HepG2 (cell line): ENCODE results near the gene IPCEF1. TPM values are rescaled to one million over a fixed set of nuclear protein-coding genes. Genes with fewer than 3 reads are reported as not detected.
"Not testable (repeated sequence)": the region's sequence is repeated elsewhere in the genome, so short reads cannot be mapped to it uniquely, and the experiment has no call there.

Source experiments
- ATAC-seq: fragments of 200-7000 bp; cut with Tn5 transposase; 3 replicates; pipeline ENCODE4 v1.9.1; 2020; ENCODE audit warnings: mild to moderate bottlenecking, moderate library complexity
- BruUV-seq: library from RNA; stranded (reverse); fragments of 400-500 nt; replicated peaks from 2 replicates; lab custom pipeline; 2021; lab: Mats Ljungman, UMichigan
- CTCF ChIA-PET: fragments of 300-600 bp; formaldehyde crosslinking; extraction: SDS; loops from one replicate; lab custom pipeline; 2021; ENCODE audit warnings: low total read pairs, inconsistent platforms, low intra/inter-chr PET ratio; lab: Yijun Ruan, JAX
- POLR2A ChIA-PET: fragments of 350-600 bp; sonication (Branson Sonifier 250); formaldehyde crosslinking; loops from one replicate; lab custom pipeline; 2020; ENCODE audit warnings: antibody characterized with exemption, inconsistent platforms; lab: Yijun Ruan, JAX
- DNase-seq: peaks from one replicate; pipeline ENCODE4 v3.0.0-alpha.2; 2015; ENCODE audit warnings: low spot score
- FAIRE-seq: peaks from 3 replicates; lab custom pipeline; 2011; peaks lifted over from hg19 to GRCh38; lab: Jason Lieb, UNC
- H2AFZ ChIP-seq: one replicate; pipeline ENCODE4 v1.6.1; 2011; ENCODE audit warnings: low read length, inconsistent platforms
- H3K27ac ChIP-seq: fragments of 300-600 bp; 3 replicates; pipeline ENCODE4 v1.8.0; 2011; ENCODE audit warnings: mixed run types, mild to moderate bottlenecking, mixed read lengths, low read length, inconsistent platforms; ENCODE audit not compliant: insufficient read depth; ENCODE audit errors: extremely low read length
- H3K27me3 ChIP-seq, 2 experiments: fragments of 200-600 bp in 1 of 2; 2 replicates in 1 of 2; 3 replicates in 1 of 2; pipeline versions ENCODE4 v1.6.0 to v1.8.0; 2011; ENCODE audit warnings: low read length in 2 of 2, mild to moderate bottlenecking in 2 of 2, moderate library complexity in 2 of 2, inconsistent platforms in 1 of 2; ENCODE audit not compliant: insufficient read depth in 2 of 2, control insufficient read depth in 1 of 2
- H3K36me3 ChIP-seq, 2 experiments: fragments of 200-600 bp in 1 of 2; replicated peaks in 1 of 2; 2 replicates in 1 of 2; 3 replicates in 1 of 2; pipeline versions ENCODE4 v1.5.1 to v1.8.0; 2011; ENCODE audit warnings: low read length in 2 of 2, inconsistent platforms in 1 of 2; ENCODE audit not compliant: insufficient read depth in 2 of 2, control insufficient read depth in 1 of 2
- H3K4me1 ChIP-seq: 2 replicates; pipeline ENCODE4 v1.5.1; 2012; ENCODE audit warnings: low read length, inconsistent platforms; ENCODE audit not compliant: insufficient read depth
- H3K4me2 ChIP-seq: 2 replicates; pipeline ENCODE4 v1.6.0; 2011; ENCODE audit warnings: low read depth, low read length, inconsistent platforms
- H3K4me3 ChIP-seq, 3 experiments: fragments of 200-600 bp in 1 of 3; sonication (generic), shearing (Covaris generic) in 1 of 3; replicated peaks in 1 of 3; 2 replicates each; pipeline ENCODE4 v1.5.1; 2011 to 2016; ENCODE audit warnings: low read length in 3 of 3, inconsistent platforms in 2 of 3, low read depth in 2 of 3, mild to moderate bottlenecking in 2 of 3, control low read depth in 1 of 3, mixed read lengths in 1 of 3; ENCODE audit not compliant: insufficient read depth in 1 of 3
- H3K79me2 ChIP-seq: one replicate; pipeline ENCODE4 v1.6.1; 2011; ENCODE audit warnings: low read length, inconsistent platforms; ENCODE audit not compliant: insufficient read depth
- H3K9ac ChIP-seq: 2 replicates; pipeline ENCODE4 v1.6.0; 2011; ENCODE audit warnings: mild to moderate bottlenecking, low read depth, low read length, inconsistent platforms; ENCODE audit not compliant: insufficient read depth
- H3K9me3 ChIP-seq: 2 replicates; pipeline ENCODE4 v1.5.1; 2012; ENCODE audit warnings: mild to moderate bottlenecking, low read length
- H4K20me1 ChIP-seq: 2 replicates; pipeline ENCODE4 v1.6.0; 2011; ENCODE audit warnings: inconsistent platforms, mild to moderate bottlenecking, low read length, moderate library complexity; ENCODE audit not compliant: insufficient read depth
- CC2D1A ChIP-seq: sonication (generic); formaldehyde crosslinking; IDR thresholded peaks from 2 replicates; pipeline ENCODE4 v1.8.1; 2023; ENCODE audit warnings: mild to moderate bottlenecking, missing genetic modification reagents
- RORA ChIP-seq: sonication (generic); formaldehyde crosslinking; IDR thresholded peaks from 2 replicates; pipeline ENCODE4 v1.5.0; 2020; ENCODE audit warnings: mild to moderate bottlenecking, missing genetic modification reagents, moderate library complexity
- SIX4 ChIP-seq: sonication (generic); formaldehyde crosslinking; IDR thresholded peaks from 2 replicates; pipeline ENCODE4 v1.4.0; 2020; ENCODE audit warnings: missing genetic modification reagents
- TARDBP ChIP-seq: sonication (generic); formaldehyde crosslinking; IDR thresholded peaks from 2 replicates; pipeline ENCODE4 v1.8.0; 2022; ENCODE audit warnings: mild to moderate bottlenecking, missing genetic modification reagents
- YEATS4 ChIP-seq: sonication (generic); formaldehyde crosslinking; IDR thresholded peaks from 2 replicates; pipeline ENCODE4 v1.4.0; 2020; ENCODE audit warnings: missing genetic modification reagents, borderline replicate concordance
- ZMYM3 ChIP-seq: sonication (generic); formaldehyde crosslinking; IDR thresholded peaks from 2 replicates; pipeline ENCODE4 v1.5.1; 2020; ENCODE audit warnings: mild to moderate bottlenecking, missing genetic modification reagents
- WGBS: methylation state at CpG from one replicate; pipeline ENCODE4 v1.1.6; 2017; ENCODE audit warnings: low lambda C conversion rate; 5-methylcytosine and 5-hydroxymethylcytosine counted together
- in situ Hi-C: cut with HindIII; loops from 2 replicates; pipeline ENCODE4 v1.10.0; 2017; ENCODE audit warnings: low pct_unique_long_range_greater_than_20kb; ENCODE audit not compliant: extremely low pct_ligation_motif_present
- intact Hi-C: fragments of 100-400 bp; cut with micrococcal nuclease; formaldehyde crosslinking; loops from one replicate; pipeline ENCODE4 v1.10.0; 2022; ENCODE audit not compliant: unreplicated experiment
- polyA plus RNA-seq, 8 experiments: library from polyadenylated mRNA; depleted of rRNA in 3 of 8; stranded (reverse) in 7 of 8; unstranded in 1 of 8; fragments of >200 nt; fragmentation: Illumina TruSeq in 4 of 8; extraction: Trizol in 4 of 8; gene quantifications; 2 replicates each; pipeline versions ENCODE4 v1.2.1 to v1.2.3, GENCODE V29; 2011 to 2016; ENCODE audit warnings: low read depth in 4 of 8, missing spikeins in 1 of 8, mixed read lengths in 1 of 8; ENCODE audit not compliant: insufficient read depth in 1 of 8
- total RNA-seq, 5 experiments: library from RNA; depleted of rRNA; stranded (reverse); fragments of >200 nt; fragmentation: Illumina TruSeq; extraction: Trizol; gene quantifications; 2 replicates each; pipeline ENCODE4 v1.2.3, GENCODE V29; 2016; ENCODE audit warnings: low read depth in 1 of 5
- TF ChIP-seq, protein P1 (sequence below): sonication (generic); formaldehyde crosslinking; IDR thresholded peaks from 2 replicates; pipeline ENCODE4 v1.8.0; 2023; ENCODE audit warnings: mild to moderate bottlenecking, missing genetic modification reagents
- TF ChIP-seq, protein P2 (sequence below): sonication (generic); formaldehyde crosslinking; IDR thresholded peaks from 2 replicates; pipeline ENCODE4 v1.5.1; 2020; ENCODE audit warnings: missing genetic modification reagents, mild to moderate bottlenecking, borderline replicate concordance
- TF ChIP-seq, protein P3 (sequence below): sonication (generic); formaldehyde crosslinking; IDR thresholded peaks from 2 replicates; pipeline ENCODE4 v1.8.0; 2022; ENCODE audit warnings: low read depth, missing genetic modification reagents

IPCEF1 gene
- total and polyA plus RNA-seq, 2 of the 13 experiments (the other 11 are each of a cell fraction or from before 2014, with no cell fraction given) = 0.03 TPM; not detected in 1

DNA sequence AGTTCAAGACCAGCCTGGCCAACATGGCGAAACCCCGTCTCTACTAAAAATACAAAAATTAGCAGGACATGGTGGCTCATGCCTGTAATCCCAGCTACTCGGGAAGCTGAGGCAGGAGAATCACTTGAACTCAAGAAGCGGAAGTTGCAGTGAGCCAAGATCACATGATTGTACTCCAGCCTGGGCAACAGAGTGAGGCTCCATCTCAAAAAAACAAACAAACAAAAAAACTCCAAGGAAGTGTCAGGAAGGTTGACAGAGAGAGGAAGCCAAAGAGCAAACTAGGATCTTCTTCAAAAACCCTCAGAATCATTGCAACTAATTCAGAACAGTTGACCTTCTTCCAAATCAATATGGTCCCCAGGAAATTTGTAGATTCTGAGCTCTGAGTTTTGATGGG lies 154.9 kb downstream of the IPCEF1 start:
- in situ Hi-C loops, H3K27me3 ChIP-seq, H4K20me1 ChIP-seq, FAIRE-seq, H3K36me3 ChIP-seq, DNase-seq, H3K79me2 ChIP-seq, ATAC-seq, CTCF ChIA-PET, intact Hi-C loops, H3K9ac ChIP-seq, H3K9me3 ChIP-seq, H3K4me2 ChIP-seq, H3K4me3 ChIP-seq, POLR2A ChIA-PET, BruUV-seq, H2AFZ ChIP-seq, H3K27ac ChIP-seq, H3K4me1 ChIP-seq: not testable (repeated sequence)
- 28% methylated on average over 4 of the region's 4 CpGs for WGBS

DNA sequence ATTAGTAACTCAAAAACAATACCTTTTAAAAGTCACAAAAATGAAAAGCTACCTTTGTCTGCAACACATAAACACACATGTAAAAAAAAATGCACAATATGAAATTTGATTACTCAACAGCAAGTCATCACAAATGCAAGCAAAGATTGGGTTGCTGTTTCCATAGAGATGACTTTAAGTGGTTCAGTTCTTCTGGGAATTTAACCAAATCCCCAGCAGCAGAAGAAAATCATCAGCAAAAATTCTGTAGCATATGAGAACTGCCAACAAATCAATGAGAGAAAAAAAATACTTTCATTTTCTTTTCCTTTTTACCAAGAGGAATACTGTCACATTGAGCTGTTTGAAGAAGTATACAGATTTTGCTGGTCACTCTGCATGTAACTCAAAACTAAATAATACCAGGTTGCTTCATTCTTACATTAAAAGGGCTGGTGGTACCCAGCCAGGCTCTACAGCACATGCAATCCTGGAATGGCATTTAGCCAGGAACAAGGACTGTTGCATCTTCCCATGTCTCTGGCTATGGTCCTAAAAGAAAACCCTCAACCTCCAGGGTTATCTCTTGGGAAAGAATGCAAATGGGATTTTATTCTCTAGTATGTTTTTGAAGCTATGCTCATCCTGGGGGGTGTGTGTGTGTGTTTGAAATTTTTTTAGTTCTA lies 159.3 kb downstream of the IPCEF1 start:
- H3K27ac ChIP-seq = no peak overlapping the region
- DNase-seq (no peak), ATAC-seq (no peak), FAIRE-seq (no peak)
- H3K4me3 ChIP-seq = no peak overlapping the region
- H3K9me3 ChIP-seq = no peaks in the 10 kb centered on the region
- CTCF ChIA-PET = no interaction called here
- POLR2A ChIA-PET = no interaction called here
- H3K36me3 ChIP-seq = no peaks in the 10 kb centered on the region
- intact Hi-C loops = no loop called here
- H4K20me1 ChIP-seq = no peaks in the 10 kb centered on the region
- H3K9ac ChIP-seq = no peak overlapping the region
- no peak overlapping the region for H2AFZ ChIP-seq
- no TSS peak for BruUV-seq
- H3K4me1 ChIP-seq = no peaks in the 10 kb centered on the region
- H3K27me3 ChIP-seq = no peaks in the 10 kb centered on the region
- H3K4me2 ChIP-seq = no peak overlapping the region
- in situ Hi-C loops = no loop called here
- H3K79me2 ChIP-seq = no peaks in the 10 kb centered on the region
- TF ChIP-seq, protein P1, sequence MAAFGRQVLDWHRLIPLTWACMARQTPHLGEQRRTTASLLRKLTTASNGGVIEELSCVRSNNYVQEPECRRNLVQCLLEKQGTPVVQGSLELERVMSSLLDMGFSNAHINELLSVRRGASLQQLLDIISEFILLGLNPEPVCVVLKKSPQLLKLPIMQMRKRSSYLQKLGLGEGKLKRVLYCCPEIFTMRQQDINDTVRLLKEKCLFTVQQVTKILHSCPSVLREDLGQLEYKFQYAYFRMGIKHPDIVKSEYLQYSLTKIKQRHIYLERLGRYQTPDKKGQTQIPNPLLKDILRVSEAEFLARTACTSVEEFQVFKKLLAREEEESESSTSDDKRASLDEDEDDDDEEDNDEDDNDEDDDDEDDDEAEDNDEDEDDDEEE (CRISPR knock-in tag) = no peak
- TF ChIP-seq SIX4 (CRISPR knock-in tag) (no peak), YEATS4 (CRISPR knock-in tag) (no peak), ZMYM3 (CRISPR knock-in tag) (no peak), RORA (no peak), CC2D1A (CRISPR knock-in tag) (no peak), TARDBP (no peak)
- TF ChIP-seq, protein P2, sequence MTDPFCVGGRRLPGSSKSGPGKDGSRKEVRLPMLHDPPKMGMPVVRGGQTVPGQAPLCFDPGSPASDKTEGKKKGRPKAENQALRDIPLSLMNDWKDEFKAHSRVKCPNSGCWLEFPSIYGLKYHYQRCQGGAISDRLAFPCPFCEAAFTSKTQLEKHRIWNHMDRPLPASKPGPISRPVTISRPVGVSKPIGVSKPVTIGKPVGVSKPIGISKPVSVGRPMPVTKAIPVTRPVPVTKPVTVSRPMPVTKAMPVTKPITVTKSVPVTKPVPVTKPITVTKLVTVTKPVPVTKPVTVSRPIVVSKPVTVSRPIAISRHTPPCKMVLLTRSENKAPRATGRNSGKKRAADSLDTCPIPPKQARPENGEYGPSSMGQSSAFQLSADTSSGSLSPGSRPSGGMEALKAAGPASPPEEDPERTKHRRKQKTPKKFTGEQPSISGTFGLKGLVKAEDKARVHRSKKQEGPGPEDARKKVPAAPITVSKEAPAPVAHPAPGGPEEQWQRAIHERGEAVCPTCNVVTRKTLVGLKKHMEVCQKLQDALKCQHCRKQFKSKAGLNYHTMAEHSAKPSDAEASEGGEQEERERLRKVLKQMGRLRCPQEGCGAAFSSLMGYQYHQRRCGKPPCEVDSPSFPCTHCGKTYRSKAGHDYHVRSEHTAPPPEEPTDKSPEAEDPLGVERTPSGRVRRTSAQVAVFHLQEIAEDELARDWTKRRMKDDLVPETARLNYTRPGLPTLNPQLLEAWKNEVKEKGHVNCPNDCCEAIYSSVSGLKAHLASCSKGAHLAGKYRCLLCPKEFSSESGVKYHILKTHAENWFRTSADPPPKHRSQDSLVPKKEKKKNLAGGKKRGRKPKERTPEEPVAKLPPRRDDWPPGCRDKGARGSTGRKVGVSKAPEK (CRISPR knock-in tag) = no peak
- TF ChIP-seq, protein P3, sequence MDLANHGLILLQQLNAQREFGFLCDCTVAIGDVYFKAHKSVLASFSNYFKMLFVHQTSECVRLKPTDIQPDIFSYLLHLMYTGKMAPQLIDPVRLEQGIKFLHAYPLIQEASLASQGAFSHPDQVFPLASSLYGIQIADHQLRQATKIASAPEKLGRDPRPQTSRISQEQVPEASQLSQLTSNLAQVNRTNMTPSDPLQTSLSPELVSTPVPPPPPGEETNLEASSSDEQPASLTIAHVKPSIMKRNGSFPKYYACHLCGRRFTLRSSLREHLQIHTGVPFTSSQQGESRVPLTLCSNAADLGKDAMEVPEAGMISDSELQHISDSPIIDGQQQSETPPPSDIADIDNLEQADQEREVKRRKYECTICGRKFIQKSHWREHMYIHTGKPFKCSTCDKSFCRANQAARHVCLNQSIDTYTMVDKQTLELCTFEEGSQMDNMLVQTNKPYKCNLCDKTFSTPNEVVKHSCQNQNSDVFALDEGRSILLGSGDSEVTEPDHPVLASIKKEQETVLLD (CRISPR knock-in tag) = no peak
